Activated CD4-positive, CD25-positive, alpha-beta regulatory T cell treated with anti-CD3 and anti-CD28 coated beads, Interleukin-2, amount 50 U/mL, for 24 hours (primary cell): ENCODE results near the gene MX1.
A peak's percentile ranks its signal among the peaks of the same experiment; 100 is the strongest.
"Not testable (repeated sequence)": the region's sequence is repeated elsewhere in the genome, so short reads cannot be mapped to it uniquely, and the experiment has no call there.

Source experiments
- ATAC-seq, 2 donors: fragments of 150-1000 bp; cut with Tn5 transposase; one replicate each; pipeline ENCODE4 v1.10.0; 2021; ENCODE audit warnings: mild to moderate bottlenecking in 1 of 2, moderate library complexity in 1 of 2

MX1 gene

GRCh38 chr21:41407541-41408460 lies 18.2 kb upstream of the MX1 start:
- ATAC-seq: no peak

- ATAC-seq: no peak
Observed at GRCh38 chr21:41410361-41410760, 15.7 kb upstream of the MX1 start.

GRCh38 chr21:41410767-41411448 lies 15.1 kb upstream of the MX1 start:
- no peak for ATAC-seq

GRCh38 chr21:41411449-41412089 lies 14.5 kb upstream of the MX1 start:
- no peak for ATAC-seq

DNA sequence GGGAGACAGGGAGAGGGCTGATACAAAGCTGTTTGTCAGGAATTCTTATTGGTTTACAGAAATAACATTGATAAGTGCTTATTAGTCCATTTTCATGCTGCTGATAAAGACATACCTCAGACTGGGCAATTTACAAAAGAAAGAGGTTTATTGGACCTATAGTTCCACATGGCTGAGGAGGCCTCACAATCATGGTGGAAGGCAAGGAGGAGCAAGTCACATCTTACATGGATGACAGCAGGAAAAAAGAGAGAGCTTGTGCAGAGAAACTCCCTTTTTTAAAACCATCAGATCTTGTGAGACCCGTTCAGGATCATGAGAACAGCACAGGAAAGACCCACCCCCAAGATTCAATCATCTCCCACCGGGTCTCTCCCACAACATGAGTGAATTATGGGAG lies 8.5 kb upstream of the MX1 start:
- ATAC-seq: not testable (repeated sequence)

DNA sequence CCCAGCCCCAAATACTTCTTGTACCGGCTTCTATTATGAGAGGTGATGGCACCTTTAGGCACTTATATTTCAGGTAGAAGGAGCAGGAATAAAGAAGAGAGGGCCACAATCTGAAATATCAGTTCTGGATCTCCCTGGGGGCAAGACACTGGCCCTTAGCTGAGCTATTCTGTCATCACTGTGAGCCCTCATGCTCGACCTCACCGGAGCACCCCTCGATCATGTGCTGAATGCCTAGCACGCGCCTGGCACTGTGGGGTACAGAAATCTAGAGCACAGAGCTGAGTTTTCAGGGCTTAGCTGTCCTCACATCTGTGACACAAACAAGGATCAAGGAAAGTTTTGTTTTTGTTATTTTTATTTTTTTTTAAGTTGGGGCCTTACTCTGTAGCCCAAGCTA lies 7.6 kb upstream of the MX1 start:
- no peak for ATAC-seq

- no peak for ATAC-seq
Observed at GRCh38 chr21:41418956-41419680, 6.9 kb upstream of the MX1 start.

DNA sequence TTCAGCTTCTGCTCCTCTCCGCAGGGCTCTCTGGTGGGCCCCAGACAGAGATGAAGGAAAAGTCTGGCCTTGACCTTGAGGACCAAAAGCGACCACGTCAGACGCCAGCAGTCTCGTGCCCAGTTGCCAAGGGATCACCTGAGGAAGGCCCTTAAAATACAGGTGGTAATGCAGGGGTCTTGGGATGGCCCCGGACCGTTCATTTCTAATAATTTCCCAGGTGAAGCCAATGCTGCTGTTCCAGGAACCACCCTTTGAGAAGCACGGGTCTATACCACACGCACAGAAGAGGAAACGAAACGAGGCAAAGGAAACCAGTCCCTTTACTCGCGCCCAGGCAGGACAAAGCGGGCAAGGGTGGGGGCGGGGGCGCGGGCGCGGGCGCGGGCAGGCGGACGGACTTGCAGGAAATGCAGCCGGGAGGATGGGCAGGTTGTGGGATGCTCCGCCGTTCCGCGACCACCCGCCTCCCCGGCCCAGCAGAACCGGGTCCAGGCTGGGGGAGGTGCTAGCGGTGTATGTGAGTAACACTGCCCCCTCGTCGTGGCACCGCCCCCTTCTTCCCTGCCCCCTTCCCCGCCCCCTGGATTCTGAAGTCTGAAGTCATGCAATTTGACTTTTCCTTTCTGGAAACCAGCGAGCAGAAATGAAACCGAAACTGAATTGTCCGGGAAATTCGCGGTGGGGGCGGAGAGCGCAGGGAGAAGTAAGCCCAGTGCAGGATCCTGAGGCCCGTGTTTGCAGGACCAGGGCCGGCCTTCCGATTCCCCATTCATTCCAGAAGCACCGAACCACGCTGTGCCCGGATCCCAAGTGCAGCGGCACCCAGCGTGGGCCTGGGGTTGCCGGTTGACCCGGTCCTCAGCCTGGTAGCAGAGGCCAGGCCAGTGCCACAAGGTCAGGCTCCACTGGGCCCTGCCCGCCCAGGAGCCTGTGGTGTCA lies 5.8 kb upstream of the MX1 start:
- peak; percentile 67 to 69 for ATAC-seq

- ATAC-seq: not testable (repeated sequence)
Observed at GRCh38 chr21:41420998-41421397, 5.0 kb upstream of the MX1 start.

GRCh38 chr21:41422546-41423304 lies 3.3 kb upstream of the MX1 start:
- ATAC-seq: no peak

GRCh38 chr21:41423305-41423636 lies 2.8 kb upstream of the MX1 start:
- ATAC-seq: not testable (repeated sequence)

- no peak for ATAC-seq
Observed at GRCh38 chr21:41425588-41425953, 468 bp upstream of the MX1 start.

- ATAC-seq: no peak
Observed at GRCh38 chr21:41426676-41427404, 801 bp downstream of the MX1 start.

- no peak for ATAC-seq
Observed at GRCh38 chr21:41427556-41427955, 1.5 kb downstream of the MX1 start.

GRCh38 chr21:41428311-41428710 lies 2.3 kb downstream of the MX1 start:
- no peak for ATAC-seq

- no peak for ATAC-seq
Observed at GRCh38 chr21:41428847-41429246, 2.8 kb downstream of the MX1 start.

GRCh38 chr21:41429305-41429704 lies 3.3 kb downstream of the MX1 start:
- no peak for ATAC-seq

DNA sequence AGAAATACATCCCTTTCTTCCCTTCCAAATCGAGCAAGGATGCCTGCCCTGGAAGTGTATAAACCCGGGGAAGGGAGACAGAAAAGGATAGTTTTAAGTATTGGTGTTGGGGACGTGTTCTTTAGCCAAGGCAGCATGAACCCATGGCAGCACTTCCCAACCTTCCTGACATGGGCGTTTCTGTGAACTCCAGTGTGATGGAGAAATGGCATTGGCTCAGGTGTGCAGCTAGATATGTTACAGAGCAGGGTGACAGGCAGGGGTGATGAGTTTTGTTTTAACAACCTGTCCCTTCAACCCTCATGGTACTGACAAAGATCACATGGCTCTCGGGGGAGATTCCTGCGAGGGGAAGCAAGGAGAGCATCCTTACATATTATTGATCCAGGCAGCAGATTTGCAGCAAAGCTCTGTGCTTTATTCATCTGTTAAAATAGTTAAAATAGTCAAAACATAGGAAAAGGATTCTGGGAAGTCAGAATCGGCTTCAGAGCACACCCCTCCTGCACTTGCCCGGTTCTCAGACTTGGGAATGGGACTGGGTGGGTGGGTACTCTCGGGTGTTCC lies 4.0 kb downstream of the MX1 start:
- no peak for ATAC-seq

DNA sequence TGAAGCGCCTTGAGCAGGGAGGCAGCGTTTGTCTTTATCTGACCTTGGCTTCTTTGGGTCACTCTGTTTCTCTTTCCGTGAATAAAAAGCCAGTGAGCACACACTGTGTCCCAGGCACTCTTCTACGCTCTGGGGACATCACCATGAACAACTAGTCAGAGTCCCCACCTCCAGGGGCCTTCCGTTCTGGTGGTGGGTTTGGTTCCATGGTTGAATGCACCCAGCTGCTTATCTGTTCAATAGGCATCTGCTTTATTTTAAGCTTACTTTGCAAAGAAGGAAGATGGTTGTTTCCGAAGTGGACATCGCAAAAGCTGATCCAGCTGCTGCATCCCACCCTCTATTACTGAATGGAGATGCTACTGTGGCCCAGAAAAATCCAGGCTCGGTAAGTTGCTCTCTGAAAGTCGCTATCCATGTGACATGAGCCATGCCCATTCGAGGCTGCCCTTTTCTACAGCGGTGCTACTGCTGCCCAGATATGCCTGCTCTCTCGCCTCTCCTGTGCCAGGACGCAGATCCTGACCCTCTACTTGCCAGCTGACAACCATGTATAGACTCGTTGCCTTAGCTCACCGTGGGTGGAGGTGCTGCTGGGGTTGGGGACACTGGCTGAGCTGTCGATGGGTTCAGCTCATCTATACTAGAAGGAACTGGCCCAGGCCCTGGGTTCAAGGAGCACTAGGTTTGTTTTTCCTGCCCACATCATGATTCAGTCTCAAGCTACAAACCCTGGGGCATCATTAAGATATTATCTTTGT lies 5.9 kb downstream of the MX1 start:
- ATAC-seq: no peak
